A204.1 (cell line): ENCODE measurements around the gene ZNF805.
"Not testable (repeated sequence)": the region's sequence is repeated elsewhere in the genome, so short reads cannot be mapped to it uniquely, and the experiment has no call there.

Source experiments
- FAIRE-seq: peaks from 2 replicates; lab custom pipeline; 2012; peaks lifted over from hg19 to GRCh38; lab: Jason Lieb, UNC

The ZNF805 gene

GRCh38 chr19:57240311-57241090 is at the start of gene ZNF805:
Gene ZNF805 (plus strand): TSS chr19:57240632. CDS start chr19:57240892, 260 bp downstream.
- peak; percentile 90 for FAIRE-seq

- no peak for FAIRE-seq
Measured at GRCh38 chr19:57191141-57192076, 49.0 kb upstream of the ZNF805 start, which contains the start of gene ZNF264. Gene ZNF264 (plus strand): TSS chr19:57191500. CDS start chr19:57191914, 414 bp downstream.

- no peak for FAIRE-seq
Measured at GRCh38 chr19:57192077-57192420, 48.4 kb upstream of the ZNF805 start.

- no peak for FAIRE-seq
Measured at GRCh38 chr19:57192993-57193392, 47.4 kb upstream of the ZNF805 start.

GRCh38 chr19:57197874-57198273 is 42.6 kb upstream of the ZNF805 start:
- FAIRE-seq, result not testable (repeated sequence)

GRCh38 chr19:57202160-57202559 is 38.3 kb upstream of the ZNF805 start:
- FAIRE-seq, result no peak

- no peak for FAIRE-seq
Measured at GRCh38 chr19:57210381-57210780, 30.1 kb upstream of the ZNF805 start.

GRCh38 chr19:57212109-57212508 is 28.3 kb upstream of the ZNF805 start:
- FAIRE-seq, result no peak

GRCh38 chr19:57227502-57227901 is 12.9 kb upstream of the ZNF805 start:
- no peak for FAIRE-seq

- FAIRE-seq, result no peak
Measured at GRCh38 chr19:57231686-57232085, 8.7 kb upstream of the ZNF805 start.

GRCh38 chr19:57233207-57233606 is 7.2 kb upstream of the ZNF805 start:
- no peak for FAIRE-seq

GRCh38 chr19:57239982-57240310 is 486 bp upstream of the ZNF805 start:
- no peak for FAIRE-seq

GRCh38 chr19:57241176-57241575 is 744 bp downstream of the ZNF805 start:
- FAIRE-seq, result no peak

GRCh38 chr19:57242821-57243220 is 2.4 kb downstream of the ZNF805 start:
- no peak for FAIRE-seq

- FAIRE-seq, result no peak
Measured at GRCh38 chr19:57244513-57244912, 4.1 kb downstream of the ZNF805 start.

GRCh38 chr19:57245066-57245465 is 4.6 kb downstream of the ZNF805 start:
- FAIRE-seq, result no peak

GRCh38 chr19:57245959-57246358 is 5.5 kb downstream of the ZNF805 start:
- FAIRE-seq, result no peak

- no peak for FAIRE-seq
Measured at GRCh38 chr19:57248646-57249045, 8.2 kb downstream of the ZNF805 start.

- FAIRE-seq, result no peak
Measured at GRCh38 chr19:57249329-57249728, 8.9 kb downstream of the ZNF805 start.

GRCh38 chr19:57253767-57254166 is 13.3 kb downstream of the ZNF805 start:
- FAIRE-seq, result not testable (repeated sequence)

GRCh38 chr19:57262044-57262443 is 21.6 kb downstream of the ZNF805 start:
- no peak for FAIRE-seq

GRCh38 chr19:57263244-57263741 is 22.9 kb downstream of the ZNF805 start:
- FAIRE-seq, result no peak

GRCh38 chr19:57267291-57267690 is 26.9 kb downstream of the ZNF805 start:
- no peak for FAIRE-seq
